GM18867 (cell line): Measurements from ENCODE around the gene GLYR1.
"Not testable (repeated sequence)": the region's sequence is repeated elsewhere in the genome, so short reads cannot be mapped to it uniquely, and the experiment has no call there.

Experiments
- ATAC-seq: cut with Tn5 transposase; IDR thresholded peaks from one replicate; pipeline ENCODE4 v1.9.1; 2021; ENCODE audit warnings: mild to moderate bottlenecking, moderate library complexity; ENCODE audit not compliant: unreplicated experiment

GLYR1 gene

DNA sequence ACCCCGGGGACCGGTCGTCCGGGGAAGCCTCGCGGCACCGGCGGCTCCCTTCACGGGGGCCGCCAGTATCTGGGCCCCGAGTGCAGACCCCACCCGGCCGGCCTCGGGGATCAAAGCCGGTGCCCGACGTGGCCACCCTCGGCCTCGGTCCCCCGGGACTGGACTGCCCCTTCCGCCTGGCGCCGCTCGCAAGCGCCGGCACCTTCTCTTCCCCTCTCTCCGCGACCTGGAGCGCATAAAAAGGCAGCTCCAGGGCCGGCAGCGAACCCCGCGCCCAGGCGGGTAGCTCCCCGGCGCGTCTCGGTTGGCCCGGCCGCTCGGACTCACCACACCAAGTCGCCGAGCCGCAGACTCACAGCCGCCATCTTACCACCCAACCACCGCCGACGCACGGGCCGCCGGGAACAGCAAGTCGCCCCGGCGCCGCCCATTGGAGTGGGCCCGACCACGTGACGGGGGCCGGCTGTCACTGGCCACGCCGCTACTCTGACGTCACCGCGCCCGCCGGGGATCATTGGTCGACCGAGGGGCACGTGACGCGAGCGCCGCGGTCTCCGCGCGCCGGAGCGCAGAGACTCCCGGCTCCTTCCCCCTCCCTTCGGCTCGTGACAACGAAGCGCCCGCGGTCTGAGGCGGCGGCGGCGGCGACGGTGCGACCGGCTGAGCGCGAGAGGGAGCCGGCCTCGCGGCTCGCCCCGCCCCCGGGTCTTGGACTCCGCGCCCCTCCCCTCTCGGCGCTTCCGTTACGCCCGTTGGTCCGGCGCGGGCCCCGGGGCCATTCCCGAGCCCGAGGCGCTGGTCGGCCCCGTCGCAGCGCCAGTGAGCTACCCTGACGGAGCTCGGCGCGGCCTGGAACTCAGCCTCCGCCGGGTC is at the start of gene GLYR1, which contains the start of gene UBN1:
Gene GLYR1 (minus strand): TSS at position 388 of the 873 bp plus-strand sequence. CDS start 23 bp downstream, at position 365.
Gene UBN1 (plus strand): TSS at position 581 of the 873 bp plus-strand sequence. CDS start 5,437 bp downstream, outside the sequence.
- ATAC-seq, result peak; percentile 83

- not testable (repeated sequence) for ATAC-seq
Observed at GRCh38 chr16:4896761-4897160, 49.7 kb upstream of the GLYR1 start.

DNA sequence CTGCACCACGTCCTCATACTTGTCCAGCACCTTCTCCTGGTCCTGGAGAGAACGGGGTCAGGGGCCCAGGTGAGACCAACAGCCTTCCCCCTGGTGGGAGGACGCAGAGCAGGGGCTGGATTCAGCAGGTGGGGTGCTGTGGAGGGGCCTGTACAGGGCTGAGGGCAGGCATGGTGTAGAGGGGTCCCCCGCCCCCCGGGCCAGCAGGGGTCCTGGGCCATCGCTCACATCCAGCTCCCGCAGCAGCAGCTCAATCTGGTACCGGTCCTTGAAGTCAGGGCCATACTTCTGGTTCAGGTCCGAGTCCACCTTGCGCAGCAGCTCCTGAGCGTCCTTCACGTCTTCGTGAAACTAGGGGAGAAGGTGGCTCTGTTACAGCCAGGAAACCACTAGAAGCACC is 48.3 kb upstream of the GLYR1 start:
- ATAC-seq, result no peak

GRCh38 chr16:4894276-4895150 is 47.4 kb upstream of the GLYR1 start:
- ATAC-seq, result no peak

GRCh38 chr16:4893103-4893862 is 46.2 kb upstream of the GLYR1 start:
- no peak for ATAC-seq

DNA sequence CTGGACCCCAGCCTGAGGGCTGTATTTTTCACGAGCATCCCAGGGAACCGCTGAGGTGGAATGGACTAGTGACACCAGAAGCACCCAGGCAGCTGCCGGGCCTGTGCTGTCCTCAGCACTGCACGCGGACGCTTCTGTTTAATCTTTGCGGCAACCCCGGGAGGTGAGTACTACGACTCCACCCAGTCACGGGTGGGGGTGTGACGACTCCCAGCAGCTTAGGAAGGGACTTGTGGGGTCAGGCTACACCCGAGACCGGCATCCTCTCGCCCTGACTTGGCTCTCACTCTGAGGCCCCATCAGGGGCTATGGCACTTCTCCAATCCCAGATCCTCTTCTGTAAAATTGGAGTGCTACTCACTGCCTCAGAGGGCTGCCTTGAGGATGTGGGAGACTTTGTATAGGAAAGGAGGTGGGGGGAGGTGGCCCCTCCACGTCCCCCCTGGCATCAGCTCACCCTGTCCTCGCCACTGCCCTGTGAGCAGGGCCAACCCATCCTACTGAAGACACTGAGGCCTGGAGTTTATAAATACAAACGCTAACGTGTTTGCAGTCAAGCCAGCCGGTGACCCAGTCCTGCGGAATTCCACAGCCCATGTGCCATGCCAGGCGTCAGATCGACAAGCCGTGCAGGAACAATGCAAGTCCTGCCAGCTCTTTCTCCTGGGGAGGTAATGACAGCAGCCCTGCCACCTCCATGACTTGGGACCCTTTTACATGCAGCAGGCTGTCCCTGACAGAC is 45.4 kb upstream of the GLYR1 start:
- ATAC-seq, result no peak

DNA sequence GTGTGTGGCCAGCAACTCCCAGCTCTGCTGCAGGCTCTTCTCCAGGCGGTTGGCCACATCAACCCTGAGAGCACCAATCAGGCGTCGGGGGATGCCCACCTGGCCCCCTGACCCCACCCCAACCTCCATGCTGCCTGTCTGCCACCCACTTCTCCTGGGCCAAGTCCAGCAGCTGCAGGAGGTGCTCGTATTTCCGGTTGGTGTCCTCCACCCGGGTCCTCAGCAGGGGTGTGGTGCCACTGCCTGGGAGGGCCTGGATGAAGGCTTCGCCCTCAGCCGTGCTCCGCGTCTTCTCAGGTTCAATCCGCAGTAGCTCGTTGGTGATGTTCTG is 44.8 kb upstream of the GLYR1 start:
- ATAC-seq, result no peak

DNA sequence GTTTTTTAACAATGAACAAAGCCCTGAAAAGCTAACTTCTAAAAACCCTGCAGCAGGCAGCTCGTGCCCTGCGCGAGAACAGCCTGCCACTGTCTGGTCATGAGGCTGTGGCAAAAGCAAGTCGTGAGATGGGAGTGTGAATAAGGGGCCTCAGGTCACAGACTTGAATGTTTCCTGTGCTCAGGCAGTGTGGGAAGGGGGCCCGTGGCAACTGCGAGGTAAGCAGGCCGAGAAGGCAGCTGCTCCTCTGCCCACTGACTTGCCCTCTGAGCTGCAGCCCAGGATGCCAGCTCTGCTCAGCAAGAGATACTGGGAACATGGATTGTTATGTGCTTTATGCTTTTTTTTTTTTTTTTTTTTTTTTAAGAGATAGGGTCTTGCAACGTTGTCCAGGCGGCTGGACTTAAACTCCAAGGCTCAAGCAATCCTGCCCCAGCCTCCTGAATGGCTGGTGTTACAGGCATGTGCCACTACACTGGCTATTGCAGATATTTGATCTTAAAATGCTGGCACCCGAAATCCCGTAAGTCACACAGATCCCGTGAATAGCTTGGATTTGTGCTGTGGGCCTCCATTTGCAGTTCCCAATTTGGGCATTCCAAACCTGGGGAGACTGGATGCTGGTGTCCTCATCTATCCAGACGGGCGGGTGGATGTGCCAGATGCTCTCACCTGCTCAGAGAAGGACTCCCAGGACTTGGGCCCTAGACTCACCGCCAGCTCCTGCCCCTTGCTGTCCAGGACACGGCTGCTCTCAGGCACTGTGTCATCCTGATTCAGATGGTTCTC is 44.2 kb upstream of the GLYR1 start:
- ATAC-seq, result no peak

DNA sequence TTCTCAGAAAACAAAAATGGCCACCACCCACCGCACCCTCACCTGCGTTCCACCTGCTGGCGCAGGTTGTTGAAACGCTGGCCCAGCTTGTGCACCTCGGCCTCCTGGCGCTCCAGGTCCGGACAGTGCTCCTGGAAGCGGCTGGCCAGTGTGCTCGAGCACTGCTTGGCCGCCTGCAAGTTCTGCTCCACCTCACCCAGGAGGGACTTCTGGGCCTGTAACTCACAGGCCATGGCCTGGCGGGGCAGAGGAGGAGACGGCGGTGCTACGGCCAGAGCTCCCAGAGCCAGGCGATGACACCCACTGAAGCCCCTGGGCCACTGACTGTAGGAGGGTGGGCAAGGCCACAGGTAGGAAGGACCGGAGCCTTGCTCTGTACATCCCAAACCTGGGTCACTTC is 43.6 kb upstream of the GLYR1 start:
- ATAC-seq, result no peak

DNA sequence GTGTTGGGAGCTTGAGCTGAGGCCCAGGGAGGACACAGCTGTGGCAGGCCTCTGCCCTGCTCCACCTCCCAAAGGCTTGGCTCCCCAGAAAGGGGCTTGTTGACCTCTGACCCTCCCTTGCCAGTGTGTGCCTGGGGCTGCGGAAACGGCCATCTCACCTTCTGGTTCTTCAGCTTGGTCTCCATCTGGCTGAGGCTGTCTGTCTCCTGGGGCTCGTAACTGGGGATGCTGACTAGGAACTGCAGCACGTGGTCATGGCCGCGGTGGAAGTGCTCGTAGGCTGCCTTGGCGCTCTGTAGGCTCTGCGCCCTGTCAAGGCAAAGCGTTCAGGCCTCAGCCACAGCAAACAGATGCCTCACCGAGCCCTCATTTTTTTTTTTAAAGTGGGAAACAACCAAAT is 42.9 kb upstream of the GLYR1 start:
- ATAC-seq, result no peak

- no peak for ATAC-seq
Observed at GRCh38 chr16:4888428-4889135, 41.5 kb upstream of the GLYR1 start.

DNA sequence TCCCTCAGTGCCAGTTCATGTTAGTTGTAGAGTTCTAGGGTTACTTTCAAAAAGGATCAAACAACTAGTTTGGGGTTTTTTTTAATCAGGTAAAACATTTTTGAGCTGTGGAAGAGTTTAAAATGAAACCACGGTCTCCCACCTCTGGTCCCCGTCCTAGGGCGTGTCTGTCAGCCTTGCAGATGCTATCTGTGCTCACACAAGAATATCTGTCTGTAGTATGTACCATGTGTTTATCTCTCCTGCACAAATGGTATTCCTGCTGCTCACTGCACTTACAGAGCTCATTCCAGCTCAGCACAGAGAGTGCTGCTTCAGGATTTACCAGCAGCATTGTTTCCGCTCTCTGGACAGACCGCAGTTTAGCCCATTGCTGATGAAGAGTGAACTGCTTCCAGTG is 39.1 kb upstream of the GLYR1 start:
- ATAC-seq, result no peak

DNA sequence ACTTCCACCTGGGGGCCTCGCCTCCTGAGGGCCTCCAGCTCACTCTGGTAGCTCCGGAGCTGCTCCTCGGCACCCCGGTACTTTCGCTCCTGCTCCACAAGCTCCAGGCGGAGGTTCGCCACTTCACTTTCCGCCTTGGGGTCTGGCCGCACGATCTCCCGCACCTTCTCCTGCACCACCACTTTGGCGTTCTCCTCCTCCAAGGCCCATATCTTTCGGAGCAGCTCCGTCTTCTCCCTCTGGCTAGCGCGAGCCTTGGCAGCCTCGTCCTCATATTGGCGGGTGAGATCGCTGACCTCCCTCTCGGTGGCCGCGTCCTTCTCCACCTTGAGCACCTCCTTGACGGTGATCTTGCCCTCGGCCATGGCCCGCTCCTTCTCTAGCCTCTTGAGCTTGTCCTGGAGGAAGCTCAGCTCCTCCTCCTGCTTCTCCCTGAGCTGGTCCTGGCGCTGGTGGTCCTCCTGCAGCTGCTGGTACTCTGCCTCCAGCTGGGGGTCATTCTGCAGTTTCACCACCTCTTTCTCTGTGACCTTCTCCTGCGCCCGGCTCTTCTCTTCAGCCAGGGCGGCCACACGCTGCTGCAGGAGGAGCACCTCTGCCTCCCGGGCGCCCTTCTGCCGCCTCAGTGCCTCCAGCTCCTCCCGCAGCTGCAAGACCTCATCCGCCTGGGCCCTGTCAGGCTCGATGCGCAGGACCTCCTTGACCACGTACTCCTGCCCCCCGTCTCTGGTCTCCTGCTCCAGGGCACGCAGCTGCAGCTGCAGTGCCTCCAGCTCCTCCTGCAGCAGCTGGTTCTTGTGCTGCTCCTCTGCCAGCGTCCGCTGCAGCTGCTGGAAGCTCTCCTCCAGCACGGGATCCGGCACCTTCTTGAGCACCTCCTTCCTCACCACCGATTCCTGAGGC is 38.1 kb upstream of the GLYR1 start:
- ATAC-seq, result no peak

DNA sequence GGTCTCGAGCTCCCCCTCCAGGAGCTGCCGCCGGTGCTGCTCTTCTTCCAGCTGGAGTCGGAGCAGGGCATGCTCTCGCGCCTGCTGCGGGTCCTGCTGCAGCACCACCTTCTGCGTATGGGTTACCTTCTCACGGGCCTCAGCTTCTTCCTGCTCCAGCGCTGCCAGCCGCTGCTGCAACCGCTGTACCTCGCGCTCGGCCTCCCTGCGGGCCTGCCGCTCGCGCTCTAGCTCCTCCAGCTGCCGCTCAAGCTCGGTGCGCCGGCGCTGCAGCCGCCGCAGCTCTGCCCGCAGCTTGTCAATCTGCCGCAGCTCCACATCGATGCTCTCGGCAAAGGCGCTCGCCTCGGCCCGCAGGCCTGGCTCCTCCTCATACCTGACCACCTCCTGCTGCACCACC is 37.1 kb upstream of the GLYR1 start:
- ATAC-seq, result no peak

DNA sequence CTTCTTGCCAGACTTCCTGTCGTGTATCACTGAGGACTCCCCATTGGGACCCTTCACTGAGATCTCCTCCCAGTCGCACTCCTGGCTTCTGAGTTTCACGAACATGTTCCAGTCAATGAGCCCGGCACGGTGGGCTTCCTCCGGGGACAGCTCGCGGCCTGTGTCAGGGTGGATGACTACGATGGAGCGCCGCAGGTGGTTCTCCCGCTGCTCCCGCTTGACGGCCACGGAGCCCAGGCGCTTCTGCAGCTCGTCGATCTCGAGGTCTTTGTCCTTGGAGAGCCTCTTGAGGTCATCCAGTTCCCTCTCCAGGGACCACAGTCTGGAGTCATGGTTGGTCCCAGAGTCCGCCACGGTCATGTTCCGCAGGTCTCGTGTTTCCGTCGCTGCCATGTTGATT is 36.4 kb upstream of the GLYR1 start:
- ATAC-seq, result no peak

GRCh38 chr16:4882633-4883285 is 35.7 kb upstream of the GLYR1 start:
- ATAC-seq, result no peak

GRCh38 chr16:4882000-4882632 is 35.0 kb upstream of the GLYR1 start:
- ATAC-seq, result no peak
